SK-N-SH (cell line): ENCODE measurements around the gene MYO9B.

Experiments used
- EP300 ChIP-seq, 2 experiments: IDR thresholded peaks; 2 replicates each; pipeline versions ENCODE4 v1.4.0 to v1.6.1; 2012; ENCODE audit warnings: borderline replicate concordance in 1 of 2, low read depth in 1 of 2, low read length in 1 of 2
- FOSL2 ChIP-seq: IDR thresholded peaks from 2 replicates; pipeline ENCODE4 v1.4.0; 2012; ENCODE audit warnings: low read depth, mild to moderate bottlenecking, moderate library complexity, borderline replicate concordance
- GABPA ChIP-seq: IDR thresholded peaks from 2 replicates; pipeline ENCODE4 v1.4.0; 2012; ENCODE audit warnings: low read depth, mild to moderate bottlenecking
- JUND ChIP-seq: IDR thresholded peaks from 2 replicates; pipeline ENCODE4 v1.4.0; 2012
- NFIC ChIP-seq: IDR thresholded peaks from 2 replicates; pipeline ENCODE4 v1.4.0; 2012; ENCODE audit warnings: borderline replicate concordance
- NRF1 ChIP-seq: IDR thresholded peaks from 2 replicates; pipeline ENCODE4 v1.6.1; 2012; ENCODE audit warnings: low read depth, mild to moderate bottlenecking, low read length
- POLR2AphosphoS5 ChIP-seq: IDR thresholded peaks from 2 replicates; pipeline ENCODE4 v1.6.1; 2012; ENCODE audit warnings: low read depth, low read length
- TAF1 ChIP-seq: IDR thresholded peaks from 2 replicates; pipeline ENCODE4 v1.6.1; 2012; ENCODE audit warnings: low read depth, mild to moderate bottlenecking, low read length, moderate library complexity, borderline replicate concordance
- TCF12 ChIP-seq: IDR thresholded peaks from 2 replicates; pipeline ENCODE4 v1.4.0; 2012
- TF ChIP-seq, protein P1 (sequence below): fragments of 200-600 bp; sonication (generic); IDR thresholded peaks from 2 replicates; pipeline ENCODE4 v1.6.1; 2017; ENCODE audit warnings: antibody characterized with exemption, mild to moderate bottlenecking, moderate library complexity
- TF ChIP-seq, protein P2 (sequence below): IDR thresholded peaks from 2 replicates; pipeline ENCODE4 v1.4.0; 2012; ENCODE audit warnings: low read depth
- TF ChIP-seq, protein P3 (sequence below): IDR thresholded peaks from 2 replicates; pipeline ENCODE4 v1.4.0; 2012; ENCODE audit warnings: low read depth, borderline replicate concordance
- TF ChIP-seq, protein P4 (sequence below): fragments of 150-350 bp; IDR thresholded peaks from 2 replicates; pipeline ENCODE4 v1.6.1; 2016; ENCODE audit warnings: mild to moderate bottlenecking, low read depth, low read length
- TF ChIP-seq, protein P5 (sequence below): IDR thresholded peaks from 2 replicates; pipeline ENCODE4; 2012

DNA sequence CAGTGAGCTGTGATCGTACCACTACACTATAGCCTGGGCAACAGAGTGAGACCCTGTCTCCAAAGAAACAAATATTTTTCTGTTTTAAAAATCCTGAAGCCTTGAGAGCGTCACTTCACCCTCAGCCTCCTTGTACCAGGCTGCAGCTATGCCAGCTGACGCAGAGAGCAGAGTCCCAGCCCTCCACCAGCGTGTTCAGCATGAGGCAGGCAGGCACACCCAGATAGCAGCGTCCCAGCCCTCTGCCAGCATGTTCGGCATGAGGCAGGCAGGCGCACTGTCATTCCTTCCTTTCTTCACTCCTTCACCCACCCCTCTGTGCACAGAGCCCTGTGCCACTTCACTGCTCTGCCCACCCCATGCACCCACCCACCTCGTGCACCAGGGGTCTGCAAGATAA lies 96.3 kb downstream of the MYO9B start:
- TF ChIP-seq, protein P1, sequence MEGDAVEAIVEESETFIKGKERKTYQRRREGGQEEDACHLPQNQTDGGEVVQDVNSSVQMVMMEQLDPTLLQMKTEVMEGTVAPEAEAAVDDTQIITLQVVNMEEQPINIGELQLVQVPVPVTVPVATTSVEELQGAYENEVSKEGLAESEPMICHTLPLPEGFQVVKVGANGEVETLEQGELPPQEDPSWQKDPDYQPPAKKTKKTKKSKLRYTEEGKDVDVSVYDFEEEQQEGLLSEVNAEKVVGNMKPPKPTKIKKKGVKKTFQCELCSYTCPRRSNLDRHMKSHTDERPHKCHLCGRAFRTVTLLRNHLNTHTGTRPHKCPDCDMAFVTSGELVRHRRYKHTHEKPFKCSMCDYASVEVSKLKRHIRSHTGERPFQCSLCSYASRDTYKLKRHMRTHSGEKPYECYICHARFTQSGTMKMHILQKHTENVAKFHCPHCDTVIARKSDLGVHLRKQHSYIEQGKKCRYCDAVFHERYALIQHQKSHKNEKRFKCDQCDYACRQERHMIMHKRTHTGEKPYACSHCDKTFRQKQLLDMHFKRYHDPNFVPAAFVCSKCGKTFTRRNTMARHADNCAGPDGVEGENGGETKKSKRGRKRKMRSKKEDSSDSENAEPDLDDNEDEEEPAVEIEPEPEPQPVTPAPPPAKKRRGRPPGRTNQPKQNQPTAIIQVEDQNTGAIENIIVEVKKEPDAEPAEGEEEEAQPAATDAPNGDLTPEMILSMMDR: no peak
- TF ChIP-seq POLR2AphosphoS5 (no peak), FOSL2 (no peak), GABPA (no peak), EP300 (IDR thresholded peaks at IDR 0.05; ENCODE audit: borderline replicate concordance in 1 of 2, low read depth in 1 of 2, low read length in 1 of 2) (no peak), NRF1 (no peak), TCF12 (no peak), NFIC (no peak), JUND (no peak), TAF1 (no peak)
- TF ChIP-seq, protein P2, sequence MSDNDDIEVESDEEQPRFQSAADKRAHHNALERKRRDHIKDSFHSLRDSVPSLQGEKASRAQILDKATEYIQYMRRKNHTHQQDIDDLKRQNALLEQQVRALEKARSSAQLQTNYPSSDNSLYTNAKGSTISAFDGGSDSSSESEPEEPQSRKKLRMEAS: no peak
- TF ChIP-seq, protein P3, sequence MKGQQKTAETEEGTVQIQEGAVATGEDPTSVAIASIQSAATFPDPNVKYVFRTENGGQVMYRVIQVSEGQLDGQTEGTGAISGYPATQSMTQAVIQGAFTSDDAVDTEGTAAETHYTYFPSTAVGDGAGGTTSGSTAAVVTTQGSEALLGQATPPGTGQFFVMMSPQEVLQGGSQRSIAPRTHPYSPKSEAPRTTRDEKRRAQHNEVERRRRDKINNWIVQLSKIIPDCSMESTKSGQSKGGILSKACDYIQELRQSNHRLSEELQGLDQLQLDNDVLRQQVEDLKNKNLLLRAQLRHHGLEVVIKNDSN: no peak
- TF ChIP-seq, protein P4, sequence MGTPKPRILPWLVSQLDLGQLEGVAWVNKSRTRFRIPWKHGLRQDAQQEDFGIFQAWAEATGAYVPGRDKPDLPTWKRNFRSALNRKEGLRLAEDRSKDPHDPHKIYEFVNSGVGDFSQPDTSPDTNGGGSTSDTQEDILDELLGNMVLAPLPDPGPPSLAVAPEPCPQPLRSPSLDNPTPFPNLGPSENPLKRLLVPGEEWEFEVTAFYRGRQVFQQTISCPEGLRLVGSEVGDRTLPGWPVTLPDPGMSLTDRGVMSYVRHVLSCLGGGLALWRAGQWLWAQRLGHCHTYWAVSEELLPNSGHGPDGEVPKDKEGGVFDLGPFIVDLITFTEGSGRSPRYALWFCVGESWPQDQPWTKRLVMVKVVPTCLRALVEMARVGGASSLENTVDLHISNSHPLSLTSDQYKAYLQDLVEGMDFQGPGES: no peak
- TF ChIP-seq, protein P5, sequence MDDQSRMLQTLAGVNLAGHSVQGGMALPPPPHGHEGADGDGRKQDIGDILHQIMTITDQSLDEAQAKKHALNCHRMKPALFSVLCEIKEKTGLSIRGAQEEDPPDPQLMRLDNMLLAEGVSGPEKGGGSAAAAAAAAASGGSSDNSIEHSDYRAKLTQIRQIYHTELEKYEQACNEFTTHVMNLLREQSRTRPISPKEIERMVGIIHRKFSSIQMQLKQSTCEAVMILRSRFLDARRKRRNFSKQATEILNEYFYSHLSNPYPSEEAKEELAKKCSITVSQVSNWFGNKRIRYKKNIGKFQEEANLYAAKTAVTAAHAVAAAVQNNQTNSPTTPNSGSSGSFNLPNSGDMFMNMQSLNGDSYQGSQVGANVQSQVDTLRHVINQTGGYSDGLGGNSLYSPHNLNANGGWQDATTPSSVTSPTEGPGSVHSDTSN: no peak
